HL-60/S4 (cell line): ENCODE measurements around the gene KRTAP10-3.
"Not testable (repeated sequence)": the region's sequence is repeated elsewhere in the genome, so short reads cannot be mapped to it uniquely, and the experiment has no call there.

Experiments
- in situ Hi-C: fragments of 300-500 bp; cut with MboI; formaldehyde crosslinking; loops from 2 replicates; pipeline ENCODE4 v1.14.3; 2022; ENCODE audit warnings: low sequenced_read_pairs

The KRTAP10-3 gene

DNA sequence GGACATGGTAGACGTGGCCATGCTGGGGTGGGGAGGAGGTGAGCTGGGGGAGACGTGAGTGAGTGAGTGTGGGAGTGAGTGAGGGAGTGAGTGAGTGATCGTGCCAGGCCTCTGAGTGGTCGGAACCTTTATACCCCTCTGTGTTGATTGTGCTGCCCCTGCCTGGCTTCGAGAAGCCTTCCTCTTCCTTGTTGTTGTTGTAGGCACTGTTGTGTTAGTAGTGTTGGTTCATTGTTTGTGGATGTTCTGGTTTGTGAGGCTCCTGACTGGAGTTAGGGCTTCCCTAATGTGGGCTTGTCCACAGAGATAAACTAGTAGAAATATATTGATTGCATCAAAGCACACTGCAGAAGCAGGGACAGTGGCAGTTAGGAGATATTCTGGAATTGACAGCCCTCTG lies at the start of gene KRTAP10-3:
Gene KRTAP10-3 (minus strand): TSS at position 101 of the 400 bp plus-strand sequence. CDS start 80 bp downstream, at position 21.
- in situ Hi-C loops: no loop called here

GRCh38 chr21:44606495-44606894 lies 47.9 kb upstream of the KRTAP10-3 start:
- in situ Hi-C loops: no loop called here

DNA sequence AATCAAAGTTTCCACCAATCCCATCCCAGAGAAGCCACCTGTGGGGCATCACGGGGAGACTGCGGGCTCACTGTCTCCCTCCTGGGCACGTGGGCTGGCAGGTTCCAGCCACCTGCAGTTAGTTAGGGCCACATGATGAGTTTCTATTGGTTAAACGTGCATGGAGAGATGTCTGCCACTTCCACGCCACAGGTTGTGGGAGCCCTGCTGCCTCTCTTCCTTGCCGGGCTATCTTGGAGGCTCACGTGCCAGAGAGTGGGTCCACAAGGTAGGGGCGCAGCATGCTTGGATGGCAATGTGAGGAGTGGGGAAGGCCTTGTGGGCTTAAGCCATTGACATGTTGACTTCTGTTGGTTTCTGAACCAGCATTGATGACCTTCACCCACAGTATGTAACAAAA lies 45.3 kb upstream of the KRTAP10-3 start:
- in situ Hi-C loops: no loop called here

DNA sequence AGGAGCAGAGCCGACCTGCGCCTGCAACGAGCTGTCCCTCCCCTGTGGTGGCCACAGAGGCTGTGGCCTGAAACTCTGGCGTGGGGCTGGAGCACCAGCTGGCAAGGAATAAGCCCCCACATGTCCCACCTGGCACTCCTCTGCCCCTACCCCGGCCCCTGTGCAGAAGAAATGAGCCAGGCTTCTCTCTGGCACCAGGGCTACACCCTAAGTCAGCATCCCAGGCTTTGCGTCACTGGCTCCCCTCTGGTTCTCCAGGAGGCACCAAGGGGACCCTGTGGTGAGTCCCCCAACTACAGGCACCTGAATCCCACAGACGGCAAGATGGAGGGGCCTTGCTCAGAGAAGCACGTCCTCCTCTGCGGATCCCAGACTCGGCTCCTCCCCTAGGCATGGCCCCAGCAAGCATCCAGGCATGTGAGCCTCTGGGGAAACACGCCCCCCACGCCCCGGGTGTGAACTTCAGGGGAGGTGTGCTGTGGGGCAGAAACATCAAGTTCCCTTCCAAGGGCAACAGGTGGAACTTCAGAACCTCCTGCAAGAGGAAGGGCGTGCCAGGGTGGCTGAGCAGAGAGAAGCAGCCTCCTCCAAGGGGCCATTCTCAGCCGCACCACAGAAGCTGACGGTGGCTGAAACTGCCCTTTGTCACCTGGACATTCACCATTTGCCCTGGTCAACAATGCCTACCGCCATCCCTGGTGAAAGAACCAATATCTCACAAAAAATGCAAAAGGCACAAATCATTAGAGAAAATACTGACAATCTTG lies 44.7 kb upstream of the KRTAP10-3 start:
- in situ Hi-C loops: no loop called here

DNA sequence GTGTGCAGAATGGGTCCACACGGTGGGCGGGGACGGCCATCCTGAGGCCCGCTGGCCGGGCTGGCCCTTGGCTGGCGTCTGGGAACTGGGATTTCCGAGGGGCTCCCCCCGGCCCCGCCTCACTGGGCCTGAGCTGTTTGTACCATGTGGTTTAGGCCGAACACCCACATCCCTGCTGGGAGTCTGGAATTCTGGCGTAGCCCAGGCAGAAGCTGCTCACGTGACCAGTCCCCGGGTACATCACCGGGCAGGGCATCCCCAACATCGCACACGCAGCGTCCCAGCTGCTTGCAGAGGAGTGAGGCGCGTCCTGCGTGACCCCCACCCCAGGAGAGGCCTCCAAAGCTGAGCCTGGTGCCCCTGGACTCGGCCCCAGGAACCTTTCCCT lies 43.9 kb upstream of the KRTAP10-3 start:
- in situ Hi-C loops: no loop called here

DNA sequence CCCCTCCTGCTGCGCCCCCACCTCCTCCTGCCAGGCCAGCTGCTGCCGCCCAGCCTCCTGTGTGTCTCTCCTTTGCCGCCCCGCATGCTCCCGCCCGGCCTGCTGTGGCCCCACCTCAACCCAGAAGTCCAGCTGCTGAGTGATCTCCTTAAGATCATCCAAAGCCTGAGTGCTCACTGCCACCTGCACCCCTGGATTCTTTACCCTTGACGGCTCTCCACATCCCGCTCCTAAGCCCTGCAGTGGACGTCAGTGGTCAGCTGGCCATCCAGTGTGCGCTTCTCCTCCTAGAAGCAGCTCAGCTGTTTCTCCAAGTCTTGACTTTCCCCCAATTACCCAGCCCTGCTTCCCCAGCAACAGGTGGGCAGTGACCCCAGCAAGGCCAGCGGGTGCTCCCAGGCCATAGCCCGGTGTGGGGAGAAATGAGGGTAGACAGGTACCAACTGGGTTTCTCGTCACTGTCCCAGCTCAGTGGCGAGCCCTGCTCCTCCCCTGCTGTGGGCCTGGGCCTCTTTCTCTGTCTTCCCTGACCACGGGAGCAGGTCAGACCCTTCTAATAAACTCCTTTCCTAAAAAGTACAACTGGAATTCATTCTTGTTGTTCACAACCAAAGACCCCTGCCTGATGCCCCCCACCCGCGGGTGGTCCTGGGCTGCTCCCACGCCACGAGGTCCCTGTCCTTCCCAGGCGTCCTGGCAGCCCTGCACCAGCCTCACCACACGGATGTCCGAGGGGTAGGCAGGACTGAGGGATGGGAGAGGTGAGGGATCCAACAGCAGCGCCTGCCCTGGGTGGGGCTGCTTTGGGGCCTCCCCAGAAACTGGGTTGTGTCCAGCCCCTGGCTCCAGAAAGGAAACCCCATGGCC lies 43.2 kb upstream of the KRTAP10-3 start:
- in situ Hi-C loops: no loop called here

DNA sequence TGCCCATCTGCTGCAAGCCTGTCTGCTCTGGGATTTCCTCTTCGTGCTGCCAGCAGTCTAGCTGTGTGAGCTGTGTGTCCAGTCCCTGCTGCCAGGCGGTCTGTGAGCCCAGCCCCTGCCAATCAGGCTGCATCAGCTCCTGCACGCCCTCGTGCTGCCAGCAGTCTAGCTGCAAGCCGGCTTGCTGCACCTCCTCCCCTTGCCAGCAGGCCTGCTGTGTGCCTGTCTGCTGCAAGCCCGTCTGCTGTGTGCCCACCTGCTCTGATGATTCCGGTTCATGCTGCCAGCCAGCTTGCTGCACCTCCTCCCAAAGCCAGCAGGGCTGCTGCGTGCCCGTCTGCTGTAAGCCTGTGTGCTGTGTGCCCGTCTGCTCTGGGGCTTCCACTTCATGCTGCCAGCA lies 42.5 kb upstream of the KRTAP10-3 start:
- in situ Hi-C loops: not testable (repeated sequence)

GRCh38 chr21:44600118-44600978 lies 41.8 kb upstream of the KRTAP10-3 start, which contains the start of gene KRTAP10-7:
Gene KRTAP10-7, plus strand, starts transcription at chr21:44600597. Its CDS starts 25 bp downstream, at chr21:44600622.
- in situ Hi-C loops: not testable (repeated sequence)

GRCh38 chr21:44599264-44600029 lies 40.9 kb upstream of the KRTAP10-3 start:
- in situ Hi-C loops: no loop called here

DNA sequence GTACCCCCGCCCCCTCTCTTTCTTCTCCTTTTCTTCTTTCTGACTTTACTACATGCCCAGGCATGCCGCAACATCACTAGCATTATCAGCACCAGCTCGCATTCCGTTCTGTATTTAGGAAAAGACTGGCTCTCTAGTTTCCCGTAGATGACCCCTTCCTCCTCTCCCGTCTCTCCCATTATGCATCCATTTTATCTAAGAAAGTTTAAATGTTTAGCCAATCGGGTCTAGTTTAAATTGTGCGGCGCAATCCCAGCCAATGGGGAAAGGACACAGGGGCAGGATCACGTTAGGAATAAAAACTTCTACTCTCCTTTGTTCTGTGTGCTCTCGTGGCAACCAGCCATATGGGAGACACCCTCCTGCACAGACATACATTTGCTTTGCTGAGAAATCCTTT lies 39.5 kb upstream of the KRTAP10-3 start:
- in situ Hi-C loops: no loop called here

GRCh38 chr21:44596068-44596725 lies 37.6 kb upstream of the KRTAP10-3 start:
- in situ Hi-C loops: no loop called here

GRCh38 chr21:44595524-44595923 lies 36.9 kb upstream of the KRTAP10-3 start:
- in situ Hi-C loops: no loop called here

DNA sequence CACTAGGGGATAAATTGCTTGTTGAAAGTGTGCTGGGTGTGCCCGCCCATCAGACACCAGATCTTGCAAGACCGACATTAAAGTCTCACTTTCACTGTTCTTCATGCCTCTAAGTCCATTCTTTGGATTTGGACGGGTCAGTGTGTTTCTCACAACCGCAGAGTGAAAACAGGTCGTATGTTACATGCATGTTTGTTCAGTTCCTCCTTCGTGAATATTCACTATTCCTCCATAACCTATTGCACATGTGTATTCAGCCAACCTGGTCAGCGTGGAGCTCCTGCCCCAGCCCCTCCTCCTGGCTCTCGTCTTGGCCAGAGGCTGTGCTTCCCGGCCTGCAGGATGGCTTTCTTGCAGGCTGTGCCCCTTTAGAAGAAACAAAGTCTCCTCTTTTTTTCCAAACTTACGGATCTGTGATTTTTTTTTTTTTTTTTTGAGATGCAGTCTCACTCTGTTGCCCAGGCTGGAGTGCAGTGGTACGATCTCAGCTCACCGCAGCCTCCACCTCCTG lies 35.9 kb upstream of the KRTAP10-3 start:
- in situ Hi-C loops: no loop called here

GRCh38 chr21:44593598-44594405 lies 35.2 kb upstream of the KRTAP10-3 start:
- in situ Hi-C loops: no loop called here

DNA sequence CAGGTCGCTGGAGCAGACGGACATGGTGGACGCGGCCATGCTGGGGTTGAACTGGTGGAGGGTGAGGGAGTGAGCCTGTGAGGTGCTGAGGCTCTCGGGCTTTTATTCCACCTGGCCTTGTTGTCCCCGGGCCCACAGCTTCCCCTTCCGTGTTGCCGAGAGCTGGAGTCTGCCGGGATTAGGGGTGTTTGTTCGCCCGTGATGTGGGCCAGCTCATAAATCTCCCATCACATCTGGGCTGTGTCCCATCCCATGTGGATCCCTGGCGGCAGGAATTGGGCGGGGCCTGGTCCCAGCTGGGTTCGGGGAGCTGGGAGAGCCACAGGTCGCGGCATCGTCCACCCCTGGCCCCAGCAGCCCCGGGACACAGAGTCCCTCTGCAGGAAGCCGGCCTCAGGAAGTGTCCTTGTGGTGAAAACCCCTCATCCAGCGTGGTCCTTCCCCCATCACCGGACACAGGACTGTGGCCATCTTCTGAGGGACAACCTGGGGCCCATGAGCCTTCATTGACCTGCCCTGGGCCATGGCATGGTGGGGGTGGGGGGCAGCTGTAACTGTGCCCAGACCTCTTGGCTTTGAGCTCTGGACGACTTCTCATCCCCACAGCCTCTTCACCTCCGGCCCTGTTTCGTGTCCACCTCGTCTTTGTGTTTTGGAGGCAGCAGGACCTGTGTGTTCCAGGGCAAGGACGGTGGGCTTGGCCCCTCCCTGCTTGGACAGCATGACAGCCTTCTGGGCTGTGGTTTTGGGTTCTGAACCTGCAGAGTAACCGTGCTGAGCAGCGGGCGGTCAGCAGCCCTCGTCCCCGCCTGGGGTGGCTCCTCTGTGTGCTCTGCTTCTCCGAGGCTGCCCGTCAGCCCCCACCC lies 34.1 kb upstream of the KRTAP10-3 start, which contains the start of gene KRTAP10-6:
Gene KRTAP10-6 (minus strand): TSS at position 60 of the 866 bp plus-strand sequence. CDS start 21 bp downstream, at position 39.
- in situ Hi-C loops: no loop called here

GRCh38 chr21:44591801-44592130 lies 33.2 kb upstream of the KRTAP10-3 start:
- in situ Hi-C loops: not testable (repeated sequence)

DNA sequence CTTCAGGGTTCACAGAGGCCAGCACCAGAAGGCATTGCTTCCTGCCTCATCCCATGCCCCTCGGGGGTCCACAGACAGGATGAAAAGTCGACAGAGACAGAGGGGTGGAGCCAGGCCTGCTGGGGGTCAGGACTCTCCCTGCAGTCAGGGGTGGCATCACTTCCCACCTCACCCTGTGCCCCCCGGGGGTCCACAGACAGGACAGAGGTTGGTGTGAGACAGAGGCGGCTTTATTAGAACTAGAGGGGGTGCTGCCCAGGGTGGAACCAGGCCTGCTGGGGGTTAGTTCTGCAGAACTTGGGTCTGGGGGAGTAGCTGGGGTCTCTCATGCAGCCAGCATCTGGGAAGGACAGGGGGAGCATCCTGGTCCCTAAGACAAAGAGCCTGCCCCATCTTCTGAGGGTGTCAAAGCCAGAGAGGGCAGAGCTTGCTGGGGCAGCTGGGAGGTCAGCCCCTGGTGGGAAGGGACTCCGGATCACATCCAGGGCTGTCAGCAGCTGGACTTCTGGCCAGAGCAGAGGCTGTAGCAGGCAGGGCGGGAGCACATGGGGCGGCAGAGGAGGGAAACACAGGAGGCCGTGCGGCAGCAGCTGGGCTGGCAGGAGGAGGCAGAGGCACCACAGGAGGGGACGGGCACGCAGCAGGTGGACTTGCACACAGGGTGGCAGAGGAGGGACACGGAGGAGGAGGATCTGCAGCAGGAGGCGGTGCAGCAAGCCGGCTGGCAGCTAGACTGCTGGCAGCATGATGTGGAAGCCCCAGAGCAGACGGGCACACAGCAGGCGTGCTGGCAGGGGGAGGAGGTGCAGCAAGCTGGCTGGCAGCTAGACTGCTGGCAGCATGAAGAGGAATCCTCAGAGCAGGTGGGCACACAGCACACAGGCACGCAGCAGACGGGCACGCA lies 32.6 kb upstream of the KRTAP10-3 start:
- in situ Hi-C loops: not testable (repeated sequence)
